HG03097 (cell line): Measurements from ENCODE around the gene COLEC11.
"Not testable (repeated sequence)": the region's sequence is repeated elsewhere in the genome, so short reads cannot be mapped to it uniquely, and the experiment has no call there.

Experiments used
- ATAC-seq: cut with Tn5 transposase; IDR thresholded peaks from one replicate; pipeline ENCODE4 v1.9.1; 2021; ENCODE audit not compliant: unreplicated experiment, low FRiP score

COLEC11 gene

DNA sequence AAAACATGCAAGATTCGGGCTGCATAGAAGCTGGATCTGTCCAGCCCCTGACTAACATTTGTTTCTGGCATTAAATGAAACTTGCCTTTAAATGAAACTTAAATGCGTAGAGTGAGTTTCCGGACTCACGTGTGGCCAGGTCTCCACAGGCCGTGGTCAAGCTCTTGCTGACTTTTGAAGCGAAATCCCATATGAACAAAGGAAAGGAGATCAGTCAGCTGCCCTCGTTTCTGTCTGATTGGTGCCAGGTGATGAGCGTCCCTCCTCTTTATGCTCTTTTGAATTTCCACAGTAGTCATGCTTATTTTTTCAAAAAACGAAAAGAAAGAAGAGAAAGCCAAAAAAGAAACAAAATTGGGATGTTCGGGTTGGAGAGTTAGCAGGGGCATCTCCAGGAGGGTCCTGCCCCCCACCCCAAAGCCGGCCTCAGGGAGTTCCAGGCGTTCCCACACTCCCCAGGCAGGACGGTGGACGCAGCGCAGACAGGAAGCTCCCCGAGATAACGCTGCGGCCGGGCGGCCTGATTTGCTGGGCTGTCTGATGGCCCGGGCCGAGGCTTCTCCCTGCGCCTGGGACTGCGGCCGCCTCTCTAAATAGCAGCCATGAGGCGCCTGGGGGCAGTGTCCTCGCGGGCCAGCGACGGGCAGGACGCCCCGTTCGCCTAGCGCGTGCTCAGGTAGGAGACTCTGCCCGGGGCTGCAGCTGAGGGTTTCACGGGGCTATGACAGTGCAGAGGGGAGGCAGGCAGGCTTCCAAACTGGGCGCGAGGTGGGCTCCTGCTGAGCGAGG, at the start of gene COLEC11:
Gene COLEC11, plus strand, starts transcription at position 620 of the 789 bp plus-strand sequence. CDS start 9,229 bp downstream, outside the sequence.
- no peak for ATAC-seq

DNA sequence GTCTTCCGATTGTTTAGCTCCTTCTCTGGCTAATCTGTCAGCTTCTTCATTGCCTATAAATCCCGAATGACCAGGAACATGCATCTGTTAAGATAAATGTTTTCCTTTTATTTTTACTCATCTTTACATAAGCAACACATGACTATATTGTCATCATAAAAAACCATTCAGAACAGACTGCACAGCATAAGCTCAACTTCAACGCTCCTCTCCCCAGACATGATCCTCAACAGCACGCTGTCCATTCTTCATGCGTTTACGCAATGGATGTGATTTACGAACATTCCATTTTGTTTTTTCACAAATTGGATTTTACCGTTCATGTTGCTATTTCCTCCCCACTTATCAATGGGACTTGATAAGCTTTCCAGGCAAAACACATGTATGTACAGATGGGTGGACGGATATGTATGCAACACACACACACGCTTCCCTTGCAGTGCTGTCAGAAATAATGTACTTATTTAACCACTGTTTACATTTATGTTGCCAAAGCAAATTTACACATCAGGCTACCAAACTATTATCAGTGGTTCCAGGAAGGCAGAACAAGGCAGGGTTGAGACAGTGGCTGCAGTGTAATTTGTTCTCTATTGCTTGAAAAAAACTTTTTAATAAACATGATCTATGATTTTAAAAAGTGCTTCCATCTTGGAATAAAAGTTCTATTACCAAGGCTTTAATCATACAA, 49.0 kb upstream of the COLEC11 start:
- no peak for ATAC-seq

GRCh38 chr2:3547915-3548314, 47.0 kb upstream of the COLEC11 start:
- ATAC-seq, result no peak

- no peak for ATAC-seq
Measured at GRCh38 chr2:3553946-3554345, 41.0 kb upstream of the COLEC11 start.

GRCh38 chr2:3557639-3558204, 37.2 kb upstream of the COLEC11 start:
- peak; percentile 26 for ATAC-seq

DNA sequence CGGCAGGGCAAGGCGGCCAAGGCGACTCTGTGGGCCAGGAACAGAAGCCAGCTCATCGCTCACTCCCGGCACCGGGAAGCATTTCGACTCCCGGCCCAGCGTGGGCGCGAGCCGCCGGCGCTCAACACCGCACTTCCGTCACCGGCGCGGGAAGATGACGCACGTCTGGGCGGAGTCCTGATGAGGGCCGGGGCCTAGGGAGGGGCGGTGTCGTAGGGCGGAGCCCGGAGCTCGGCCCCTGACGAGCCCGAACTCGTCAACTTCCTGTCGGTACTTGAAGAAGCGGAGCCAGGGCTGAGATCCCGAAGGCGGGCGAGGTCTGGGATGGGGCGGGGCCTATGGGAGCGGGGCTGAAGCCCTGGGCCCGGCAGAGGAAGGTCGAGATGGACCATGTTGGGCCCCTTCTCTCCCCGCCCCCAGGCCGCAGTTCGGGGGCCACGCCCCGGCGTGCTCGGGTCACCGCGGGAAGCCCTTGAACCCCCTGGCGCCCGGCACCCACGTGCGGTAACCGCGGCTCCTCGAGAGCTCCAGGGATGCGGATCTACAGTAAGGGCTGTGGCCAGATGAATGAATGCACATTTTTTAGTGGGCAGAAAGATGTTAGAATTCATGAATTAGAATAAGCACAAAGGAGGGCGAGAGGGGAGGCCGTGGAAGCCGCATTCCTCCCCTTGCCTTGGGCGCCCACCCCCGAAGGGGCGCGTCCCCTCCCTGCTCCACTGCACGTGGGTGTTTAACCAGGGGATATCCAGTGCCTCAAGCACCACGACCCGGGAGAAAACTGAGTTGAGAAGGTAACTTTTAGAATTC, 36.5 kb upstream of the COLEC11 start, which contains the start of gene RNASEH1:
Gene RNASEH1, minus strand, starts transcription at position 129 of the 810 bp plus-strand sequence. Its CDS starts 73 bp downstream, at position 56.
- peak; percentile 98 for ATAC-seq

DNA sequence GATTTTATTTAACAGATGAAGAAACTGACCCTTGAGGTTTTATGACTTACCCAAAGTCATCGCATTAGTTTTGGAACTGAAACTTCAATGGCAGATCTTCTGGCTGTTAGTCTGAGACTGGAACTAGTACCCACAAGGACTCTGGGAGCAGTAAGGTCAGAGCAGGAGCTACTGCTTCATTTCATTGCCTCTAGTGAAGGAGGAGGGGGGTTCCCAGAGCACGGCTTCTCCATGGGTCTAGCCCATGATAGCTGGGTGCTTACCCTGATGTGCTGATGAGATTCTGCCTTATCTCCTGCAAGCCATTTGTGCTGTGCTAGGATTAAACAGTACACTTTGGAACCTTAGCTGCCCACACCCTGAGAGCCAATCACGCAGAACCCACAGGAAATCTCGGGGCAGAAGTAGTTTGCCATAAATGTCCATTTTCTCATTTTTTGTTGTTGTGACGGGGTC, 31.4 kb upstream of the COLEC11 start:
- ATAC-seq, result peak; percentile 54

DNA sequence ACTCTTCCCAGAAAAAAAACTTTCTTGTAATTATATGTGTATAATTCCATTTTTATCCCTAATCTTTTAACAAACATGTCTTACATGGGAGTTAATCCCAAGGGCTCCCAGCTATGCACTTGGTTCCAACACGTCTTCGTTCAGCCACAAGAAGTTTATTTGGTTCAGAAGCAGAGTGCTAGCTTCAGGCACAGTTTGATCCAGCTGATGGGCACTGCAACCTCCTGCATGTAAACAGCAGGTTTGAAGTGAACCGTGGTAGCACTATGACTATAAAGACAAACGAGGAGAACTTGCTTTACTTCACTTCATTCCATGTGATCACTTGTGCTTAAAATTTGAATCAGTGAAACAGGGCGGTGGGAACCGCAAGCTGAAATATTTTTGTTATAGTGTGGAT, 29.8 kb upstream of the COLEC11 start:
- ATAC-seq, result no peak

GRCh38 chr2:3566806-3567205, 28.1 kb upstream of the COLEC11 start:
- no peak for ATAC-seq

DNA sequence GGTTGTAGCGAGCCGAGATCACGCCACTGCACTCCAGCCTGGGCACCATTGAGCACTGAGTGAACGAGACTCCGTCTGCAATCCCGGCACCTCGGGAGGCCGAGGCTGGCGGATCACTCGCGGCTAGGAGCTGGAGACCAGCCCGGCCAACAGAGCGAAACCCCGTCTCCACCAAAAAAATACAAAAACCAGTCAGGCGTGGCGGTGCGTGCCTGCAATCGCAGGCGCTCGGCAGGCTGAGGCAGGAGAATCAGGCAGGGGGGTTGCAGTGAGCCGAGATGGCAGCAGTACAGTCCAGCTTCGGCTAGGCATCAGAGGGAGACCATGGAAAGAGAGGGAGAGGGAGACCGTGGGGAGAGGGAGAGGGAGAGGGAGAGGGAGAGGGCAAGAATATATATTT, 25.3 kb upstream of the COLEC11 start:
- ATAC-seq, result not testable (repeated sequence)

GRCh38 chr2:3571284-3571683, 23.6 kb upstream of the COLEC11 start:
- ATAC-seq, result no peak

GRCh38 chr2:3572620-3573019, 22.3 kb upstream of the COLEC11 start:
- no peak for ATAC-seq

GRCh38 chr2:3574155-3574554, 20.8 kb upstream of the COLEC11 start:
- no peak for ATAC-seq

- peak; percentile 25 for ATAC-seq
Measured at GRCh38 chr2:3575534-3576262, 19.2 kb upstream of the COLEC11 start.

GRCh38 chr2:3576263-3576630, 18.7 kb upstream of the COLEC11 start:
- ATAC-seq, result not testable (repeated sequence)

DNA sequence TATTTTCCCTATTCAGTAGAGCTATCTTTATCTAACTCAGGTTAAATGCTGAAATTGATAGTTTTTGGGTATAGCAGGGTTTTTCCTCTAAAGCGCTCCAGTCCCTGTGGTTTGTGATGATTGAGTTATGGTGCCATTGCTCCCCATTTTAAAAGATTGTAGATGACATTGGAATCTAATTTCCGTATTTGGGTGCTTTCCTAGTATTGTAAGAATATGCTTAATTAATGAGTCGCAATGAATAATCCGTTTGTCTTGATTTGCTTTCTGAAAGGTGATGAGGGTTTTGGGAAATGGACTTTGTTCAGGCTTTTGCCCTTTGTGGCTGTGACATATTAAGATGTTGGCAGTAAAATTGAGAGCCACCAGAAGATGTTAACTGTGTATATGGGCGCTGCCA, 15.9 kb upstream of the COLEC11 start:
- no peak for ATAC-seq

DNA sequence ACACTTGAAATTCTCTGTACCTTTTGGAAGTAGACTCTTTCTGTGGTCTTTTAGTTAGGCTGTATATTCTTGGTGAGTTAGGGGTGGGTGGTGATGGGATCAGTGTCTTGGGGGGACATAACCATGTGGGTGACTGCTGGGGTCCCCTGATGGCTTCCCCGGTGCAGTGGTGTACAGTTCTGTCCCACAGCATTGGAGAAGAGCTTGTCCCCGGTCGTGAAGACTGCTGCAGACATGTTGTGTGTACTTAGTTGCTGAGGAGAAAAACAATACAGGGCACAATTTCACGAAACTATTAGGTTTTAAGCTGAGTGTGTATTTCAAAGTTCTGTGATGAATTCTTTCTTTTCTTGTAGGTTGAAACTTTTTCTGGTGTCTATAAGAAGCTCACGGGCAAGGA, 14.5 kb upstream of the COLEC11 start:
- ATAC-seq, result no peak

- no peak for ATAC-seq
Measured at GRCh38 chr2:3581367-3582262, 13.3 kb upstream of the COLEC11 start.

GRCh38 chr2:3584076-3584475, 10.8 kb upstream of the COLEC11 start:
- ATAC-seq, result no peak
